BJ (cell line): ENCODE measurements around the gene PDE6H. TPM values are rescaled to one million over a fixed set of nuclear protein-coding genes. Genes with fewer than 3 reads are reported as not detected.

Experiments
- CTCF ChIA-PET: fragments of 350-600 bp; formaldehyde crosslinking; extraction: SDS; loops from one replicate; lab custom pipeline; 2021; ENCODE audit warnings: antibody characterized with exemption, inconsistent platforms; lab: Yijun Ruan, JAX
- POLR2A ChIA-PET: fragments of 300-600 bp; sonication (Branson Sonifier 250); formaldehyde crosslinking; extraction: SDS; loops from one replicate; lab custom pipeline; 2021; ENCODE audit warnings: antibody characterized with exemption; lab: Charles Lee
- DNase-seq: peaks from one replicate; pipeline ENCODE4 v3.0.0-alpha.2; 2011; ENCODE audit warnings: low read depth
- H3K27me3 ChIP-seq: 2 replicates; pipeline ENCODE4 v1.6.0; 2011; ENCODE audit warnings: low read length; ENCODE audit not compliant: control insufficient read depth, insufficient read depth
- H3K36me3 ChIP-seq: 2 replicates; pipeline ENCODE4 v1.5.1; 2011; ENCODE audit warnings: low read length; ENCODE audit not compliant: control insufficient read depth, insufficient read depth
- H3K4me3 ChIP-seq: 2 replicates; pipeline ENCODE4 v1.5.1; 2011; ENCODE audit warnings: low read depth, mild to moderate bottlenecking, control low read depth, low read length
- polyA plus RNA-seq: library from polyadenylated mRNA; depleted of rRNA; stranded (reverse); fragments of >200 nt; gene quantifications from 2 replicates; pipeline ENCODE4 v1.2.3, GENCODE V29; 2011
- TF ChIP-seq, protein P1 (sequence below): IDR thresholded peaks from 2 replicates; pipeline ENCODE4 v1.5.1; 2011; ENCODE audit warnings: low read depth, mild to moderate bottlenecking, control low read depth, inconsistent platforms, low read length, moderate library complexity; ENCODE audit not compliant: insufficient read depth

PDE6H gene
- polyA plus RNA-seq, 1 experiment = not detected

DNA sequence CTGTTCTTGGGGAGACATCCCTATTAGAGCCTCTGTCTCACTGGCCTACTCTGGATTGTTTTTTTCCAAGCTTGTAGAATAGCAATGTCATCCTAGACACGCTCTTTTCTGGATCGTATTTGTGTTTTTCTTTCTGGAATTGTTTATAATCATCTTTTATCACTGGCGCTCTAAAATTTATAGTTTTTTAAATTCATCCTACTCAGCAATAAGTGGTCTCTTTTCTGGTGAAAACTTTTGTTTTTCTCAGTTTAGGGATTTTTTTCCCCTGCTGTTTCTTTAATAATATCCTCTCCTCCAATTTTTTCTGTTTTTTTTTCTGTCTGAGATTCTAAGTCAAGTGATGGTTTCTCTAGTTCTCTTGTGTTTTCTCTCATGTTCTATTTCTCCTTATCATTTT lies 25.2 kb downstream of the PDE6H start:
- TF ChIP-seq, protein P1, sequence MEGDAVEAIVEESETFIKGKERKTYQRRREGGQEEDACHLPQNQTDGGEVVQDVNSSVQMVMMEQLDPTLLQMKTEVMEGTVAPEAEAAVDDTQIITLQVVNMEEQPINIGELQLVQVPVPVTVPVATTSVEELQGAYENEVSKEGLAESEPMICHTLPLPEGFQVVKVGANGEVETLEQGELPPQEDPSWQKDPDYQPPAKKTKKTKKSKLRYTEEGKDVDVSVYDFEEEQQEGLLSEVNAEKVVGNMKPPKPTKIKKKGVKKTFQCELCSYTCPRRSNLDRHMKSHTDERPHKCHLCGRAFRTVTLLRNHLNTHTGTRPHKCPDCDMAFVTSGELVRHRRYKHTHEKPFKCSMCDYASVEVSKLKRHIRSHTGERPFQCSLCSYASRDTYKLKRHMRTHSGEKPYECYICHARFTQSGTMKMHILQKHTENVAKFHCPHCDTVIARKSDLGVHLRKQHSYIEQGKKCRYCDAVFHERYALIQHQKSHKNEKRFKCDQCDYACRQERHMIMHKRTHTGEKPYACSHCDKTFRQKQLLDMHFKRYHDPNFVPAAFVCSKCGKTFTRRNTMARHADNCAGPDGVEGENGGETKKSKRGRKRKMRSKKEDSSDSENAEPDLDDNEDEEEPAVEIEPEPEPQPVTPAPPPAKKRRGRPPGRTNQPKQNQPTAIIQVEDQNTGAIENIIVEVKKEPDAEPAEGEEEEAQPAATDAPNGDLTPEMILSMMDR = no peak
- Histone ChIP-seq H3K36me3 (no peaks in the 10 kb centered on the region), H3K27me3 (0 out of 2 replicates have a peak, but pooled peaks cover 3% of the 10 kb centered on the region), H3K4me3 (no peak overlapping the region)
- DNase-seq = no peak
- ChIA-PET CTCF (interaction anchor here (0.9 to 1.4 kb wide), 2 partner anchors 10 to 160 kb away, joined by 3 read pairs; no protein-coding TSS in a partner anchor), POLR2A (no interaction called here)

DNA sequence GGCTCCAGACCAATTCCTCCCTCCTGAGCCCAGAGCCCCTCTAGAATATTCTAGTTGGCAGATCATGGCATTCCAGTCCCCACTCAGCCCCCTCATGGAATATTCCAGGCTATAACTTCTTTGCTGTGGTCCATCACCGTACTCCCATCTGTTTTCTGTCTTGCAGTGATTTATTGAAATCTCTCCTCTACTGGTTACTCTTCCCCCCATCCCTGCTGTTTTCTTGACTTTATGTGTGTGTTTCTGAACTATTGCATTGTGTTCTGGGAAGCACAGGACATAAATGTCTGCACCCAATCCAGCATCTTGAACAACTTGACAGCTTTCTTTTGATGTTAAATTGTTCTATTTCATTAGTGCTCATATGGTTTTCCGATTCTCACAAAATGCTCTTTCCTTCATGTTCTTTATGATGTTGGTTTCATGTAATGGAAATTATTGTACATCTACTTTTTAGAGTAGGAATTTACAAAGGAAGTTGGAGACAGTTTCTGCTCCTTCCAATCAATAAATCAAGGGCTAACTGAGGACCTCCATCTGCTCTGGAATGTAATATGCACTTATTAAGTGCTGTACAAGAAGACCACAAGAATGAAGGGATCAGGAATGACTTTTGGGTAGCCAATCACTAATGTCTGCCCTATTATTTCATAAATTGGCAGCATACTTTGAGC lies 26.3 kb downstream of the PDE6H start:
- no peak overlapping the region for H3K4me3 ChIP-seq
- TF ChIP-seq, protein P1 = no peak
- ChIA-PET CTCF (interaction anchor here (0.9 kb wide), 1 partner anchor 161 kb away, joined by 3 read pairs; no protein-coding TSS in a partner anchor), POLR2A (no interaction called here)
- peak; percentile 56 for DNase-seq
- H3K27me3 ChIP-seq = peaks cover 7% of the 10 kb centered on the region
- no peaks in the 10 kb centered on the region for H3K36me3 ChIP-seq

DNA sequence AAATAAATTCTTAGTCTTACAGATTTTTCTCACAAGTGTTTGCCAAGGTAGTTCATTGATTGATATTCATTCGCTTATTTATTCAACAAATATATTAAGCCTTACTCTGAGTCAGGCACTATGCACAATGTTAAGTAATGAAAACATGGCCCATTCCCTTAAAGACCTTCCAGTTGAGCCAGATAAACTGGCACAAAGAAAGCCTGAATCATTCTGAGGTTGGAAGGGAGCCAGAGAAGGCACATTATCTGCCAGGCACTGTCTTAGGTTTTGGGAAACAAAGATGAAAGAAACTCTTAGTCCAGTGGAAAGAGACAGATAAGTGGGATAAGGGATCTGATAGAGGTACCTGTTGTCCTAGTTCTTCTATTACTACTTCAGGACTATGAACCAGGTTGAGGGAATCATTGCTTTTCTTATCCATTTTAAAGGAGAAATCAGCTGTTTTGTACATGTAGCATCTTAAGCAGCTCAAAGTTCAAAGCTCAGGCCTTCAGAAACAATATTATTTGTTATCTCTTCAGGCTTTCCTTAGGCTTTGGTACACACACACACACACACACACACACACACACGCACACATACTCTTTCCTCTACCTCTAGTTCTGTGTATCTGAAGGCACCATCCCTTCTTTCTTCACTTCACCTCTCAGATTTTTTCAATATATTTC lies 27.0 kb downstream of the PDE6H start:
- ChIA-PET CTCF (interaction anchor here (1.0 to 1.3 kb wide), 2 partner anchors 152 to 223 kb away, joined by 3 read pairs; no protein-coding TSS in a partner anchor), POLR2A (interaction anchor here (0.6 kb wide), 1 partner anchor 595 kb away, joined by 4 read pairs; no protein-coding TSS in a partner anchor)
- no peak for DNase-seq
- H3K36me3 ChIP-seq = no peaks in the 10 kb centered on the region
- TF ChIP-seq, protein P1 = no peak
- peaks cover 7% of the 10 kb centered on the region for H3K27me3 ChIP-seq
- H3K4me3 ChIP-seq = no peak overlapping the region

DNA sequence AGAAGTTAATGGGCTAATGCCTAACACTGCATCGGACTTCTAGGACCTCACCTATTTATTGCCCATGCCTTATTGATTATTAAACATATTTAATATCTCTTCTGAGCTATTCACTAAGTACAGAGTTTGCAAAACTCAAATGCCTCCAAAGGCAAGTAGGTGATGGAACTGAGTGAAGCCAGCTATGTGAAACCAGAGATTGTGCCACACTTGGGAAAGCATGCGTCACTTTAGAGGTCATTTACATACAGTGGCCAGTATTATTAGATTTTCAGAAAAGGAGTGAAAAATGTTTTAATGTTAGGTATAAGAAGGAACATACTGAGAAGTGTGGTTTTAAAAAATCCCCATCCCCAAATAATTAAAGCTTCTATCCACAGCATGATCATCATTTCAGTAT lies 27.7 kb downstream of the PDE6H start:
- H3K4me3 ChIP-seq = no peak overlapping the region
- peaks cover 9% of the 10 kb centered on the region for H3K27me3 ChIP-seq
- CTCF ChIA-PET = interaction anchor here (1.0 to 1.3 kb wide), 3 partner anchors 17 to 223 kb away, joined by 3 to 4 read pairs (median 3); no protein-coding TSS in a partner anchor
- POLR2A ChIA-PET = interaction anchor here (0.6 kb wide), 1 partner anchor 594 kb away, joined by 4 read pairs; no protein-coding TSS in a partner anchor
- no peak for DNase-seq
- TF ChIP-seq, protein P1 = no peak
- H3K36me3 ChIP-seq = no peaks in the 10 kb centered on the region

DNA sequence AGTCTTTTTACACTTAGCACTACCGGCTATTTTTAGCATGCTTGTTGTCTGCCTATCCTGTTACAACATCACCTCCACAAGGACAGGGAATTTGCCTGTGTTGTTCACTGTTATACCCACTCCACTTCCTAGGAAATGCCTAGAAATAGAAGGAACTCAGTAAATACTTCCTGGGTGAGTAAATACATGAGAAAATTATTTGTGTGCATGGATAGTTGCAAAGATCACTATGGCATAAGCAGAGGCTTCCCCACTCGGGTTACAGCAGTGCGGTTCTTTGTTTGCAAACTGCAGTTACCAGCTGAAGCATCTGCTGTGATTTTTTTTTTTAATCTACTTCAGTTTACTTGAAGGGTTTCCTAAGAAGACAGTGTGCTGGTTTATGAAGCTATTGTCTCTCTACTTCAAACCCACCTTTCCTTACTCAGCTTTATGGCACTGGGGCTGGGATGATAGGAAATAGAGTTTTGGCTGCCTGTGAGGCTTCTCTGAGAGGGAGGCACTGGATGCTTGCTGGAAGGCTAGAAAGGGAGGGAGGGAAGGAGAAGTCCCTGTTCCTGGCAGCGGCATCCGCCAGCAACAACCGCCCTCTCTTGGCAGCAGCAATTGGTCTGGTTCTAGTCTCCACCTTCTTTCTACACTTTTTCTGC lies 29.0 kb downstream of the PDE6H start:
- DNase-seq = no peak
- CTCF ChIA-PET = interaction anchor here (0.8 to 1.3 kb wide), 3 partner anchors 8 to 282 kb away, joined by 3 to 4 read pairs (median 3); no protein-coding TSS in a partner anchor
- H3K4me3 ChIP-seq = no peak overlapping the region

More for the DNA sequence above, 29.0 kb downstream of the PDE6H start:
- POLR2A ChIA-PET = interaction anchor here (0.7 kb wide), 1 partner anchor 153 kb away, joined by 4 read pairs; no protein-coding TSS in a partner anchor
- TF ChIP-seq, protein P1 = no peak
- H3K36me3 ChIP-seq = no peaks in the 10 kb centered on the region
- peaks cover 9% of the 10 kb centered on the region for H3K27me3 ChIP-seq
